HG03378 (cell line): ENCODE results near the gene DNMT3B.

Experiments
- ATAC-seq: cut with Tn5 transposase; IDR thresholded peaks from one replicate; pipeline ENCODE4 v1.9.1; 2021; ENCODE audit warnings: mild to moderate bottlenecking, moderate library complexity; ENCODE audit not compliant: unreplicated experiment

The DNMT3B gene

DNA sequence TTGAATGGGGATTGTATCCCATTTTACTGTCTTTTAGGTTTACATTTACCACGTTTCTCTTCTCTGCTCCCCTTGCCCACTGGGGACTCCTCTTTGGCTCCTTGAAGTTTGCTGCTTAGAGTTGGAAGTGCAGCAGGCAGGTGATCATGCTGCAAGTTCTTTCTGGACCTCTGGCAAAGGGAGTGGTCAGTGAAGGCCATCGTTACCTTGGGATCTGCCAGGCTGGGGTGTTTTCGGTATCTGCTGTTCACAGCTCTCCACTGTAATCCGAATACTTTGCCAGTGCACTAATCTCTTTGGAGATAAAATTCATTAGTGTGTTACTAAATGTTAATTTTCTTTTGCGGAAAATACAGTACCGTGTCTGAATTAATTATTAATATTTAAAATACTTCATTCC is 87.4 kb downstream of the DNMT3B start:
- no peak for ATAC-seq

DNA sequence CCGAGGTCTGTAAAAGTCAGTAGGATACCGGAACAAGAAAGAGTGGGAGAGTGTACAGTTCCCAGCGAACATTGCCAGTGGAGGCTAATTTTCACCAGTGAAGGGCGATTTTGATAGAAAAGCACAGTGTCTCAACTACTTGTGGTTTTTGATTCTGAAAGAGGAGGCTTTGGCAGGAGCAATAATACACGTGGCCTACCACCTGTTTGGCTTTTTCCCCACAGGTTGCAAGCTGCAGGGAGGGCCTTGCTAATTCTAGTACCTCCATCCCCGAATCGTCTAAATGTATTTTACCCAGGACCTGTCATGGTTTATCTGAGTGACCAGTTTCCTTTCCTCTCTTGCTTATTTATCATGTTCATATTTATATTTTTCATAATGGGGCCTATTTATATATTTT is 93.2 kb downstream of the DNMT3B start:
- no peak for ATAC-seq

DNA sequence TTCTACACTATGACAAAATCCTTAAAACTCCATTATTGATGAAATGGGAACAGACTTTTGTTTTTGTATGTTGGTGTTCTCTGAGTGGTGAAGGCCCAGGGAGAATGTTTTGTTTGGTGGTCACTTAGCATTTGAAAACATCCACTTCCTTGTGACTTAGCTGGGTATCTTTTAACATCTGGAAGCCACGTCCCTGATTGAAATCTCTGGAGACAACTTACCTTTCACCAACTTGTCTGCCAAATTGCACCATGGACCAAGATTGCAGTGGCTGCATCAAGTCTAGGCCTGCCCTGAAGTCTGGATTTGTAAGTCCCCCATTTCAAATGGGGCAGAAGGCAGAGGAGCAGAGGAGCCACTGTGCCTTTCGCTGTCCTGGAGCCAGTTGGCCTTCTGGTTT is 96.0 kb downstream of the DNMT3B start:
- no peak for ATAC-seq
